NB4 (cell line): ENCODE measurements around the gene CHCHD3.

ENCODE experiments used
- DNase-seq: peaks from one replicate; pipeline ENCODE4 v3.0.0; 2010; ENCODE audit warnings: low read depth
- H3K4me3 ChIP-seq: one replicate; pipeline ENCODE4 v1.5.1; 2011; ENCODE audit warnings: mild to moderate bottlenecking, low read depth, low read length, moderate library complexity
- MYC ChIP-seq: IDR thresholded peaks from 2 replicates; pipeline ENCODE4 v1.6.1; 2011; ENCODE audit warnings: low read depth, low read length
- POLR2A ChIP-seq: IDR thresholded peaks from 2 replicates; pipeline ENCODE4 v1.6.1; 2011; ENCODE audit warnings: mild to moderate bottlenecking; ENCODE audit not compliant: insufficient read length; ENCODE audit errors: extremely low read depth
- TF ChIP-seq, protein P1 (sequence below): IDR thresholded peaks from 2 replicates; pipeline ENCODE4 v1.6.1; 2011; ENCODE audit warnings: low read depth, low read length
- TF ChIP-seq, protein P2 (sequence below): IDR thresholded peaks from one replicate; pipeline ENCODE4 v1.5.1; 2012; ENCODE audit warnings: low read depth, low read length

The CHCHD3 gene

DNA sequence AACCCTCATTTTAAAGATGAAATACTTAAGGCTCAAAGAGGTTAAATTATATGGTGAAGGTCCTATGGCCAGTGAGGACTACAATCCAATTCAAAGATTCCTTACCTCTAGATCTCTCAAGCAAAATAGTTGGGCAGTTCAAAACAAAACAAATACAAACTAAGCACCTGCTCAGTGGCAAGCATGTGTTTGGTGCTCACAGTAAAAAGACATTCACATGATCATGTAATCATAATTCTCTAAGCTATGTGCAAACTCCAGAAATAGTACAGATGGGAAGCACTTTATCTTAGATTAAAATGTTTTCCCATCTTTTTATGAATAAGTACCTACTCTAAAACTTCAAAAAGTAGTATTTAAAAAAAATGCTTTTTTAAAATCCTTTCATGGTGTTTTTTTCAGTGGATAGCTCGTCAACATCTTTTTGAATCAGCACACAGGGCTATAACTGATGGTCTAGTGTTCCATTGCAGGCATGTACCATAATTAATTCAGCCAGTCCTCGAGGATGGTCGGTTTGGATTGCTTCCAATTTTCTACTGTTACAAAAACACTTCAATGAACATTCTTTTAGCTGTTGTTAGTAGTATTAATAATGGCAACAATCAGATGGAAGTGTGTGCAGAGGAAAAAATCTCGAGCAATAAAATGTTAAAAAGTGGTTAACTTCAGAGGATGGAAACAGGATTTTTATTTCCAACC is 58.4 kb downstream of the CHCHD3 start:
- DNase-seq = no peak
- H3K4me3 ChIP-seq = no peak overlapping the region

DNA sequence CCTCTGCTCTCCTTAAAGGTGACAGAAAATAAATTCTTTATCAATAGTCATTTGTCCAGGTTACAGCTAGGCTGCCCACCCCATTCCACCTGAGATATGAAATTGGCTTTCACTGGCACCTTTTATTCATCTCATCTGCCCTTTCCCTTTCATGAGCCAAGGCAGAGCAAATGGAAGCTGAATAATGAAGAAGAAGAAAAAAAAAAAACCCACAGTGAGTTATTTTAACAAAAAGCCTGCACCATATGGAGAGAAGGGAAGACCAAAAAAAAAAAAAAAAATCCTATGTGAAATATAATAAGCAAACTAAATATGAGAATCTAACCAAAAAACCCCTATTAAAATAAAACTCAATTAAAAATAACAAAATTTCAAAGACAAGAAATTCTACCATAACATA is 59.2 kb downstream of the CHCHD3 start:
- DNase-seq = no peak
- TF ChIP-seq POLR2A (no peak), MYC (no peak)
- TF ChIP-seq, protein P1, sequence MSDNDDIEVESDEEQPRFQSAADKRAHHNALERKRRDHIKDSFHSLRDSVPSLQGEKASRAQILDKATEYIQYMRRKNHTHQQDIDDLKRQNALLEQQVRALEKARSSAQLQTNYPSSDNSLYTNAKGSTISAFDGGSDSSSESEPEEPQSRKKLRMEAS = no peak
- TF ChIP-seq, protein P2, sequence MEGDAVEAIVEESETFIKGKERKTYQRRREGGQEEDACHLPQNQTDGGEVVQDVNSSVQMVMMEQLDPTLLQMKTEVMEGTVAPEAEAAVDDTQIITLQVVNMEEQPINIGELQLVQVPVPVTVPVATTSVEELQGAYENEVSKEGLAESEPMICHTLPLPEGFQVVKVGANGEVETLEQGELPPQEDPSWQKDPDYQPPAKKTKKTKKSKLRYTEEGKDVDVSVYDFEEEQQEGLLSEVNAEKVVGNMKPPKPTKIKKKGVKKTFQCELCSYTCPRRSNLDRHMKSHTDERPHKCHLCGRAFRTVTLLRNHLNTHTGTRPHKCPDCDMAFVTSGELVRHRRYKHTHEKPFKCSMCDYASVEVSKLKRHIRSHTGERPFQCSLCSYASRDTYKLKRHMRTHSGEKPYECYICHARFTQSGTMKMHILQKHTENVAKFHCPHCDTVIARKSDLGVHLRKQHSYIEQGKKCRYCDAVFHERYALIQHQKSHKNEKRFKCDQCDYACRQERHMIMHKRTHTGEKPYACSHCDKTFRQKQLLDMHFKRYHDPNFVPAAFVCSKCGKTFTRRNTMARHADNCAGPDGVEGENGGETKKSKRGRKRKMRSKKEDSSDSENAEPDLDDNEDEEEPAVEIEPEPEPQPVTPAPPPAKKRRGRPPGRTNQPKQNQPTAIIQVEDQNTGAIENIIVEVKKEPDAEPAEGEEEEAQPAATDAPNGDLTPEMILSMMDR = no peak
- H3K4me3 ChIP-seq = no peak overlapping the region

More for the DNA sequence above, 58.4 kb downstream of the CHCHD3 start:
- TF ChIP-seq MYC (no peak), POLR2A (no peak)
- TF ChIP-seq, protein P2 = no peak
- TF ChIP-seq, protein P1 = no peak

DNA sequence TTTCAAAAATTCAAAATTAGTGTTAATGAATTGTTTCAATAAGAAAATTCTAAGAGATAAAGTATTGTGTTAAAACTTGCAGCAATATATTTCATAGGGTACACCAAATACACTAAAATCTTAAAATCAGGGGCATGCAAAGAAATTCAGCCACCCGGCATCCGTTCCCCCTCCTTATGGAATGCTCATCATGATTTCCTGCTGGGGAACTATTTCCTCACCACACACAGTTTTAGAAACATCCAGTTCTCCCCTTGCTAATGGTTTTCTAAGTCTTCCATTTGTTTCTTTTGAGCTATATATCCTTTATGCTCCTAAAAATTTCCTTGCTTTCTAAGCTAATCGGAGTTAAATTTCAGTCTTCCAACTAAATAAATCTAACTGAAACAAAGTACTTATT is 60.7 kb downstream of the CHCHD3 start:
- no peak for DNase-seq
- TF ChIP-seq, protein P1 = no peak
- TF ChIP-seq MYC (no peak), POLR2A (no peak)
- TF ChIP-seq, protein P2 = no peak
- H3K4me3 ChIP-seq = no peak overlapping the region

DNA sequence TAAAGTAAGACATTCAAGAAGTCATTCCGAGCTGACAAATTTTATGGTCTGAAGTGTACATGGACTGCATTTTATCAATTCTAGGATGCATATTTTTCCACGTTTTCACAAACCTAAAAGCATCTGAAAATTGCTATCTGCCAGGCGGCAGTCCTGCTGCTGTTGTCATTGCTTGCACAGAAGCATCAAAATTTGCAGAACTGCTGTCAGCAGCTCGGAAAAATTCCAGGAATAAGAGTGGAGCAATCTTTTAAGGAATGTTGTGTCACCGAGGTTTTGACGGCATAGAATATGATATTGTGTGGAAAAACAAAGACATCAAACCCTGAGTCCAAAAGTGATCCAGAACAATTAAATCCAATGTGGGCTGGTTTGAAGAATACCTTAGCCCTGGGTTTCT is 61.4 kb downstream of the CHCHD3 start:
- no peak for DNase-seq
- TF ChIP-seq POLR2A (no peak), MYC (no peak)
- TF ChIP-seq, protein P1 = no peak
- TF ChIP-seq, protein P2 = no peak
- no peak overlapping the region for H3K4me3 ChIP-seq

DNA sequence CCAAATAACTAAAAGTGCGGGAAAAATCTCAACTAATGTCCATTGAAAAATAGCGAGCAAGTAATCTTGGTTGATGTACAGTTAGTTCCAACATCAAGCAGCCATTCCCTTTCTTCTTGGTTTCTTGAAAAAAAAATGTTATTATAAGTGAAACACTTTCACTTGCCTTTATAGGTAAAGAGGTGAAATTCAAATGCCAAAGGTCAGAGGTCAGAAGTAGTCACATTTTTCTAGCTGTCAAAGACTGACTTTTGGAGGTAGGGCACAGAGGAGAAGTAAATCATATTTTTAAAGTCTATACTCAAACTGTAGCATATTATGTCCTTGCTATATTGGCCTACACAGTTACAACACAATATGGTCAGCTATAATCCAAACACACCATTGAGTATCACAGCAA is 62.3 kb downstream of the CHCHD3 start:
- no peak overlapping the region for H3K4me3 ChIP-seq
- TF ChIP-seq MYC = no peak
- TF ChIP-seq POLR2A = no peak
- TF ChIP-seq, protein P2 = no peak
- TF ChIP-seq, protein P1 = no peak
- DNase-seq = no peak
